GM19455 (cell line): ENCODE measurements around the gene RFX4.

Experiments
- ATAC-seq: cut with Tn5 transposase; IDR thresholded peaks from one replicate; pipeline ENCODE4 v1.9.1; 2021; ENCODE audit not compliant: unreplicated experiment

RFX4 gene

DNA sequence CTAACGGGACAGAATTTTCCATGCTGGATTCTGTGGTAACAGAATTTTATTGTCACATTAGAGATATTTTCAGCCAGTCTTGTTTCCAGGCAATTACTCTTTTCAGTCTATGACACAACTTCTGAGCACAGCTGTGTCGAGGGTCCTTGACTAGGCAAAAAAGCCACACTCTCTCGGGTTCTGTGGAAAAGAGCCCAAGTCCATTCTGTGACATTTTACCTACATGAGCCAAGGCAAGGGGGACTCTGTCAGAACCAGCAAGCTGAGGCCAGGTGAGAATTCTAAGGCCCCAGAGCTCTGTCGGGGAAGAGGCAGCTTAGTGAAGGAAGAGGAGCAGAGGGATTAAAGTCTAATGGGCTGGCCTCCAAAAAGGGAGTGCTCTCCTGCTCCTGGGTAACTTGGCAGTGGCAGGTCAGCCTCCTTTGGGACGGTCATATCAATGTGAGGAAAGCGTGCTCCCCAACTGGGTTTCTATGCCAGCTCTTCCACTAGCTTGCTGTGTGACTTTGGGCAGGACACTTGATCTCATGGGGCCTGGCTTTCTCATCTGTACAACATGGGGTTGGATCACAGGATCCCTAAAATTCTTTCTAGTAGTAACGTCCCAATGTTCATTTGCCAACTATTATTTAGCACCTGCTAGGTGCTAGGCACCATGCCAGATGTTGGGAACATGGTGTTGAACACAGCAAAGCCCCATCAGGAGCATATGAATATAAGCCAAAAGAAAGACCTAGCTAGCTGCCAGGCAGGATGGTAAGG, 175.7 kb downstream of the RFX4 start:
- no peak for ATAC-seq

DNA sequence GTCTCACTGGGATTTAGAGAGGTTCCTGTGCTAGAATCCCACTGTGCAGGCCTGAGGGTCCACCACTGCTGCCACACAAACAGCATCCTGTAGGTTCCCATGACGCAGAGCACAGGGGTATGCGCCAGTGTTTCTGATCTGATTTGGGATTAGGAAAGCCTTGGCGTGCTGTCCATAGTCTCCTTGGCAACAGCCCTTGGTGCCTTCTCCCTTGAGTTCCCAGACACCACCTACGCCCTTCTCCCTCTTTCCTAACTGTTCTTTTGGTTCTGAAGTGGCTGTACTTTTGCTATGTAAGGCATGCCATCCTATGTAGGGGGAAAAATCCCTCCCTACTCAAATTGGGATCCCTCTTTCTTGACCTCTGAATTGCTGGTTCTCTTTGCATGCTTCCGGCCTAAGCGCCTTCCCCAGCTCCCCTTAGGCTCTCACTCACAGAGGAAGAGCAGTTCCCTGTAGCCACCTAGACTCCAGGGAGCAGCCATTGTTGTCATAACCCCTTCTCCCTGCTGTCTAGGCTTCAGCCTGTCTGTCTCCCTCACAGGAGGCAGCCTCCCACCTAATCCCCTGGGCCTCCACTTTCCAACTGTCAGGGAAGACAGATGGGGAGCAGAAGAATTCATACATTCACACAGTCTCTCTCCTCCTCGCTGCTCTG, 176.9 kb downstream of the RFX4 start:
- ATAC-seq = peak; percentile 36

DNA sequence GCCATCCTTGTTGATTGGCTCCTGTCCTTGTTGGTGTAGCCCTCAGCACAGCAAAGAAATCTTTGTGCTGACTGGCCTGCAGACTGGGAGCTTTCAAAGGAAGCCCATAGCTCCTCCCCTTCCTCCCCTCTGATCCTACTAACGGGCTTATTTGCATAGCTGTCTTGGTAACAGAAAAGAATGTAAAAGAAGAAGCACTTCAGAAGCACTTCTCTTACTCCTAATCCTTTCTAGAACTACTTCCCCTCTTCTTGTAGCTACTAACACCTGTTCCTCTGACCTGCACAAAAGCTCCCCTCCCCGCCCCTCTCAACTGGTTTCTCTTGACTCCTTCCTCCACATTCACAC, 177.4 kb downstream of the RFX4 start:
- peak; percentile 99 for ATAC-seq

DNA sequence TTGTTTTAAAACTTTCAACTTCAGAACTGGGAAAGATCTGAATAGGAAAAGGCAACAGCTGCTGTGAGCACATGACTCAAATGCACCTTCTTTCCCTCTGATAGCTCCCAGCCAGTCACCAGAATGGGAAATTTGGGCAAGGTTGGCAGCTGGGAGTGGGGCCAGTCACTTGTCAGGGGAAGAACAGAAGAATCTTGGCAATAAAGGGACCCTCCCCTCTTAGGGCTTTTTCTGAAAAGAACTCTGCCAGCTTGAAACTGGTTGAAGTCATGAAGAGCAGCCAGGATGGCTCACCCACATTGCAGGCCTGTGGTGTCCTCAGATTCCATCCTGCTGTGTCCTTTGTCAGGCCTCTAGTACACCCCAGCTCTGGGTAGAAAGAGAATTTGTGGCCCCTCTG, 181.4 kb downstream of the RFX4 start:
- no peak for ATAC-seq

- no peak for ATAC-seq
Observed at GRCh38 chr12:106764738-106765137, 181.9 kb downstream of the RFX4 start.

DNA sequence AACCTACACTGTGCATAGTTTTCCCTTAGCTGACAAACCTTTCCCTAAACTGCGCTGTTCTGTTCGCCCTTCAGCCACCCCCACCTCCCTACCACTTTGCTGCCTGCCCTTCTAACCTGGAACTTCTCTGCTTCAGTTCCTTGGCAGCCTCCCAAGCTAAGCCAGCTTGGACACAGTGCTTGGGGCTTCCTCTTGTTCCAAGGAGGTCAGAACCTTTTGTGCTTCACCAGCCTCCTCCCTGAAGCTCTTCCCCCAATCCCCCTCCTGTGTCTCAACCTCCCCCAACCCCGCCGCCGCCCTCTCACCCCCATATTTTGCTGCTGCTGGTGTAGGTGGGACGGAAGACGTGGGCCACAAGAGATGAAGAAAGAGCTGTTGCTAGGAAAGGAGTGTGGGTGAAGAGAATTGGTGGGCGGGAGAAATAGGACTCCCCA, 183.6 kb downstream of the RFX4 start:
- ATAC-seq = no peak

GRCh38 chr12:106767206-106767605, 184.4 kb downstream of the RFX4 start:
- ATAC-seq = no peak

DNA sequence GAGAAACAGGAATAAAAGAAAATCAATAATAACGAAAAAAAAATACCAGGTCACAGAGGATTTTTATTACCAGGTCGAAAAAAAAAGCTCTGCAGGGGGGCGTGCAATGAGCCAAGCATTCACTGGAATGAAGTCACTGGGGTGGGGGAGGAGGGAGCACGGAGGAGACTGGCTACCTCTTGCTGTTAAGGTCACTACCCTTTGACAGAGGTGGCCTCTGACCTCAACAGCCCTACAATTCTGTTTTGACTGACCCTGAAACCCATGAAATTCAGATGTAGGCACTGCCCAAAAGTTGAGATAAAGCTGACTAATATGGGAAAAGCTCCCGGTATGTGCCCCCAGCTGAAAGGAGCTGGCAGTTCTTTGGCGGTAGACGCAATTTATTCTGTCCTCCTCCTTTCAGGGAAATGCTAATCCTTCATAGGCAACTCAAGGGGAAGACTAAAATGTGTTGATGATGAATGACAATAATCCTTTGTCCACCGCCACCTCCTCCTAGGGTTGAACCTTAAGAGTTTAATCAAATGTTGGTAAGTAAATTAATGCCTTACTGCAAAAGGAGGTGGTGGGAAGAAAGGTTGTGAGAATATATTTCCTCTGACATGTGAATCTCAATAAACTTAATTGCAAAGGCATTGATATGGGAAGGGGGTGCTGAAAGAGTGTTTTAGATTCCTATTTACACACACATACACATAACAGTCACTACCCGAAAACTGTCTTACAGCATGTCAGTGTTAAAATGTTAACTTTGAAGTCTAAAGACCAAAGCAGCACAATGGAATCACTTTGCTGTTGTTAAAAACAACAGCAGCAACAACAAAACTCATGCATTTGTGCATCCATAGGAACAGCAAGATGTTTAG, 185.4 kb downstream of the RFX4 start:
- no peak for ATAC-seq

DNA sequence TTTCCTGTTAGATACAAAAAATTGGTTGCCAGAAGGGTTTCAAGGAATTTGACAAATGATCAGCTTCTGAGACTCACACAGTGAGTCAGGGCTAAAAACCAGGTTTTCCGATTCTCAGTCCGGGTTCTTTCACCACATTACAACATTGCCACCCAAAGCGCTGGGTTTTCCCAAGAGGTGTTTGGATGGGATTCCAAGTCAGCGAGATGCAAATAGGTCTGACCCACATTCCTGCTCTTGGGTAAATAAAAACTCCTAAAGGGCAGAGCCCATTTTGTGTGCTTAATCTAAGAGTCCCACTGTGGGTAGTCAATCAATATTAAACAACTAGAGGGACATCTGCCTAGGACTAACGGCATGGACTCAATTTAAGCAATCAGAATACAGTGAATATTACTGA, 186.3 kb downstream of the RFX4 start:
- no peak for ATAC-seq

DNA sequence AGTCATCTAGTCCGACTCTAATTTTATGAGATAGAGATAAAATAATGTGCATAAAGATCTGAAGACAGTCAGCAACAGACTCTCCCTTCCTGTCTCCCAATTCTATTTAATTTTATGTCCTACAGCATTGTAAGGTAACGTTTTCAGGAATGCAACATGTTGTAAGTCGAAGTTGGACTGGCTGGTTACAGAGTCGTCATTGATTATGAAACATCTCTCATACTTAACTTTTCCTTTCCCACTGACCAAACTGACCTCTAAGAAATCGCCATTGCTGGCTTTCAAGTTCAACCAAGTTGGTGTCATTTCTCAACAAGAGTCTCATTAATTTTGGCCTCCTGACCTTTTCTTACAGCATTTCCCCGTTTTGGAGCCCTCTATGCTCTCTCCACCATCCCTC, 186.7 kb downstream of the RFX4 start:
- ATAC-seq = no peak

GRCh38 chr12:106771425-106771824, 188.6 kb downstream of the RFX4 start:
- ATAC-seq = no peak

- ATAC-seq = no peak
Observed at GRCh38 chr12:106773286-106774004, 190.6 kb downstream of the RFX4 start.

- ATAC-seq = peak; percentile 92
Observed at GRCh38 chr12:106774005-106774807, 191.4 kb downstream of the RFX4 start, which contains the start of gene RIC8B. TSS of gene RIC8B (plus strand) at chr12:106774682. CDS start at chr12:106774746, 64 bp downstream.

GRCh38 chr12:106774808-106775524, 192.2 kb downstream of the RFX4 start:
- ATAC-seq = peak; percentile 30

GRCh38 chr12:106776897-106777296, 194.1 kb downstream of the RFX4 start:
- ATAC-seq = no peak

DNA sequence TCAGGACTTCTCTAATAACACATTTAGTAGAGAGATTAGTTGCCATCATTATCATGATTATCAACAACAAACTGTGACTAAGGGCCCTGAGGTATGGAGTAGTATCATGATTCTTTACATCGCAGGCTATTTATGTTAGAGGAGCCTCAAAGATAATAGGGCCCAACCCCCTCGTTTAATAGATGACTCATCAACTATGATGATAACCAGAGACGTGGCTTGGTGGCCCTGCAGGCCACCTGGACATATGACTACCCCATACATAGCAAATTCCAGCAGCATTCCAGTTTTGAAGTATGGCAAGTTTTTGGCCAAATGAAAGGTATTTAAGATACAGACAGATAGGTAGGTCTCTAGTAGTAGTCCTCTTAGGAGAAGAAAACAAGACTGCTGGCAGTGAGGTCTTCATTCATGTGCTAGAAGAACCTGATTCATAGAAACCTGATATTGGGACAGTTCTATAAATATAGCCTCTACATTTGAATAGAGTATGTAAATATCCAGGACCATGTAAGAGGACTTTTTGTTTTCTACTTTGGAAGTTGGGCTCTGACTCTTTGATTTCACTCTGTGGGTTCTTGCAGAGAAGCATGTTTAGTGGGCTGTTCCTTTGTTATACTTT, 197.3 kb downstream of the RFX4 start:
- ATAC-seq = no peak

DNA sequence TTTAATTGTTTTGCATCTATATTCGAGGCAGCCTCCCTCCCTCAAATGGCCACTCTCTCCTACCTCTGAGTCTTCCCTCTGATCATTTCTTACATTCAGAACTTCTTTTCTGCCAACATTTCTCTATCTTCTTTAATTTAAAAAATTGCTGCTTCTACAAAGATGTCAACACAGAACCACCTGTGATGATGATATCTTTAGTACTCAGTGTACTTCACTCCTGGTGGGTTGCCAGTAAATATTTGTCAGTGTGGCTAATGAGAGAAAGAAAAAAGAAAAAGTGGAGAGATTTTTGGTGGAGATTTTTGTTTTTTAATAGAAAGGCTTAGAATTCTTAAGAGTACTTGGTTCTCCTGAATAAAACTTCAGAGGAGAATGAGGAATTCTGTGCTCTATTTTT, 199.8 kb downstream of the RFX4 start:
- ATAC-seq = no peak

DNA sequence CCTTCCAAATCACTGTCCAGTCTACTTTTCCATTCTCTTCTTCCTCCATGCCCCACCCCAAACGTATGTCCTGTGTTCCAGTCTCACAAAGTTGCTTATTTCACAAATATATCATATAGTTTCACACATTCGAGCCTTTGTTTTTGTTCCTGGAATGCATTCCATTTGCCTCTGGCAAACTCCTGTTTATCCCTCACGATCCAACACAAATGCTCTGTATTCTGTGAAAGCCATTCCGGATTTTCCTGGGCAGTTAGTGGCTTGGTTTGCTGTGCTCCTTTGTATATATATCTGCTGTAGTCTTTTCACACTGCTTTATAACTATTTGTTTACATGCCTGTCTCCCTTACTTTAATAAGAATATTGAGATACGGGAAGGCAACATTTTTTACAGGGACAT, 200.7 kb downstream of the RFX4 start:
- no peak for ATAC-seq

DNA sequence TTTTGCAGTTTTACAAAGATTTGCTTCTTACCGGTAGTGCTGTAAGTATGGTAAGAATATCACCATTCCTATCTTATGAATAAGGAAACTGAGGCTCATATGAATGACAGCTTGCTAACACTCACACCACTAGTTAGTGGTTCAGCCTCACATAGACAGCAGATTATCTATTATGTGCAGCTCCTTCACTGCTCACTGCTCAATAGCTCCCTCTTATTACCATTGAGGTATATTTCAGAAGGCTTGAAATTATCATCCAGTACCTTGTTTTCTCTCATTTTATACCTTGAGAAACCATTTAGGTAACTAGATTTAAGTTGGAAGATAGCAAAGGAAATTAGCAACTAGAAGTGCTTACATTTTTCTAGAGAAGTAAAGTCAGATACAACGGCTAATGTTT, 207.2 kb downstream of the RFX4 start:
- no peak for ATAC-seq
